Stimulated activated CD8-positive, alpha-beta memory T cell treated with anti-CD3 and anti-CD28 coated beads, Interleukin-12 subunit alpha, Interleukin-12 subunit beta, amount 100 ng/mL, for 1 hour (primary cell): Measurements from ENCODE around the gene TJP3.

ENCODE experiments used
- DNase-seq: peaks from one replicate; pipeline ENCODE4 v3.0.0-alpha.2; 2020; ENCODE audit warnings: low read depth

Gene TJP3

GRCh38 chr19:3671680-3672574 lies 36.3 kb upstream of the TJP3 start:
- DNase-seq: no peak

DNA sequence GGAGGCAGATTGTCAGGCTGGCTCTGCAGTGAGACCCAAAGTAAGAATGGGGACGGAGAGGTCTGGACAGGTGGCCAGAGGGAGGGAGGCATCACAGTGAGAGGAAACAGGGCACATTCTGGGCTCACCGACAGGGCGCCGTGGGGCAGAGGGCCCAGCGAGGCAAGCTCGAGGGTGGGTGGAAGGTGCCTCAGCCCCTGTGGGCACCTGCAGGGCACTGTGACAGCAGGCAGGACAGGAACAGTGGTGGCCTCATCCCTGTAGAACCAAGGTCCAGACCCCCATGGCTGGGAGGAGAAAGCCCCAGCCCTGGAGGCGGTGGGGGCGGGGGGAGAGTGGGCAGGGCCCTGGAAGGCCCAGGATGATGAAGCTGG lies 35.6 kb upstream of the TJP3 start:
- DNase-seq: no peak

DNA sequence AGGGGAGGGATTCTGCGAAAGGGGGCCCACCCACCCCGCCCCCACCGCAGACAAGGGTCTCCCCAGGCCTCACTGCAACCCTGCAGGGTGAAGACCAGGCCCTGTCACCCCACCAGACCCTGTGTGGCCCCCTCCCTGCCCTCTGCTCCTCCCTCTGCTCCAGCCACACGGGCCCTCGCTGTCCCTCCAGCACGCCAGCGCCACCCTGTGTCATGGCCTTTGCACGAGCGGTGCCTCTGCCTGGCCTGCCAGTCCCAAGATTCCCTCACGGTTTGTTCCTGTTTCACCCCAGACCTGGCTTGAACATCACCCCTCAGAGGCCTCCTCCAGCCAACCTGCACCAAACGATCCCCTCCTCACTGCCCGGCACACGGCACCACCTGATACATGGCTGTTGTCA lies 35.2 kb upstream of the TJP3 start:
- no peak for DNase-seq

- DNase-seq: no peak
Observed at GRCh38 chr19:3673506-3674439, 34.4 kb upstream of the TJP3 start.

- no peak for DNase-seq
Observed at GRCh38 chr19:3674784-3675543, 33.2 kb upstream of the TJP3 start.

DNA sequence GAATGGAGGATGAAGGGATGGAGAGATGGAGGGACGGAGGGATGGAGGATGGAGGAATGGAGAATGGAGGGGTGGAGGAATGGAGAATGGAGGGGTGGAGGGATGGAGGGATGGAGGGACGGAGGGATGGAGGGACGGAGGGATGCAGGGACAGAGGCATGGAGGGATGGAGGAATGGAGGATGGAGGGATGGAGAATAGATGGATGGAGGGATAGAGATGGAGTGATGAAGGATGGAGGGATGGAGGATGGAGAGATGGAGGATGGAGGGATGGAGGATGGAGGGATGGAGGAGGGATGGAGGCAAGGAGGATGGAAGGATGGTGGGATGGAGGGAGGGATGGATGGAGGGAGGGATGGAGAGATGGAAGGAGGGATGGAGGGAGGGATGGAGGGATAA lies 30.0 kb upstream of the TJP3 start:
- DNase-seq: no peak

- DNase-seq: no peak
Observed at GRCh38 chr19:3679138-3679537, 29.0 kb upstream of the TJP3 start.

DNA sequence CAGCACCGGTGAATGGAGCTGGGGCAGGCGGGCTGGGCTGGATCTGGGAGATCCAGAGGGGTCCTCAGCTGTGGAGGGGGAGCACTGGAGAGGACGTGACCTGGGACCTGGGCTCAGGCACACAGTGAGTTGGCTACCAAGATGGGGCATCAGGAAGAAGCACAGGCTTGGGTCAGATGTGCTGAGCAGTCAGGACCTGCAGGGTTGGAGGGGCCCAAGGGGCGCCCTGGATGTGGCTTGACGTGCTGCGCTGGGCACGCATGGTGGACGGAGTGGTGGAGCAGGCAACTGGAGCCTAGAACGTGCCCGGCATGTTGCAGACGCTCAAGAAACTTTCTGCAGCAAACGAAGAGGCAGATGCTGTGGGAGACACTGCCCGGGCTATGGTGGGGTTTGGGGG lies 28.6 kb upstream of the TJP3 start:
- DNase-seq: no peak

DNA sequence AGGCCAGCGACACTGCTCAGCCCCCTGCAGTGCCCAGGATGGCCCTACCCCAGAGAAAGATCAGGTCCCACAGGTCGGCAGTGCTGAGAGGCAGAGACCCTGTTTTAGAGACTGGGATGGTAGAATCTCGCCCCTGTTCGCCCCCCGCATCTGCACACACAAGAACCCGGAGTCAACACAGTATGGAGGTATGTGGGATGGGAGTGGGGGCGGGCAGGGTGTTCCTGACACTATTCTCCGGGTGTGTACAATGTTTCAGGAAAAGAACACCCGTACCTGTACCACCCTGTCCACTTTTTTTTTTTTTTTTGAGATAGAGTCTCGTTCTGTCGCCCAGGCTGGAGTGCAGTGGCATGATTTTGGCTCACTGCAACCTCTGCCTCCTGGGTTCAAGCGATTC lies 27.2 kb upstream of the TJP3 start:
- no peak for DNase-seq

DNA sequence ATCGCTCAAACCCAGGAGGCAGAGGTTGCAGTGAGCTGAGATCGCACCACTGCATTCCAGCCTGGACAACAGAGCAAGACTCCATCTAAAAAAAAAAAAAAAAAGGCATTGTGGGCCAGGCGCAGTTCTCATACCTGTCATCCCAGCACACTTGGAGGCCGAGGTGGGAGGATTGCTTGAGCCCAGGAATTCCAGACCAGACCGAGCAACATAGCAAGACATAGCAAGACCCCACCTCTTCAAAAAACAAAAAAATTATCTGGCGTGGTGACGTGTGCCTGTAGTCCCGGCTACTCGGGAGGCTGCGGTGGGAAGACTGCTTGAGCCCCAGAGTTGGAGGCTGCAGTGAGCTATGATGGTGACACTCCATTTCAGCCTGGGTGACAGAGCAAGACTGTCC lies 25.9 kb upstream of the TJP3 start:
- DNase-seq: no peak

DNA sequence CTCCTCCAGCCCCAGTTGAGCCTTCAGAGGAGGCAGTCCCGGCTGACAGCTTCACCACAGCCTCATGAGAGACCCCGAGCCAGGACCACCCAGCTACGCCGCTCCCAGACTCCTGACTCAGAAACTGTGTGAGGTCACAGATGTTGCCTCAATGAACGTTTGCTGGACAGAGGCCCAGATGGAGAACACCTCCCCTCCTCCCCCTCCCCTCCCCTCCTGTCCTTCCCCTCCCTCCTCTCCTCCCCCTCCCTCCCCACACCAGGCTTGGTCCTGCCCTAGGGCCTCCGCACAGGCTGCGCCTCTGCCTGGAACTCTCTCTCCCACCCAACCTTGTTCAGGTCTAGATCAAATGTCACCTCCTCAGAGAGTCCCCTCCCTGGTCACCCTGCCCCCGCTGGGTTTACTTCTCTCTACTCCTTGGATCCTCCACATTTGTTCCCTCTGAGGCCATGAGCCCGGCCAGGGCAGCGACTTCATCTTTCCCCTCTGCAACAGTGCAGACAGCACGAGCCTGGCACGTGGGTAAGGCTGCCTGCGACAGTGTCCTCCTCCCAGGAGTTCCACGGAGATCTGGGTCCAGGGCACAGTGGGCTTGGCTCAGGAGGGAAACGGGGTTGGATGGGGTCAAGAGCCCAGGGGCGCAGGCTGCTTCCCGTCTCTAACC lies 25.3 kb upstream of the TJP3 start:
- no peak for DNase-seq

DNA sequence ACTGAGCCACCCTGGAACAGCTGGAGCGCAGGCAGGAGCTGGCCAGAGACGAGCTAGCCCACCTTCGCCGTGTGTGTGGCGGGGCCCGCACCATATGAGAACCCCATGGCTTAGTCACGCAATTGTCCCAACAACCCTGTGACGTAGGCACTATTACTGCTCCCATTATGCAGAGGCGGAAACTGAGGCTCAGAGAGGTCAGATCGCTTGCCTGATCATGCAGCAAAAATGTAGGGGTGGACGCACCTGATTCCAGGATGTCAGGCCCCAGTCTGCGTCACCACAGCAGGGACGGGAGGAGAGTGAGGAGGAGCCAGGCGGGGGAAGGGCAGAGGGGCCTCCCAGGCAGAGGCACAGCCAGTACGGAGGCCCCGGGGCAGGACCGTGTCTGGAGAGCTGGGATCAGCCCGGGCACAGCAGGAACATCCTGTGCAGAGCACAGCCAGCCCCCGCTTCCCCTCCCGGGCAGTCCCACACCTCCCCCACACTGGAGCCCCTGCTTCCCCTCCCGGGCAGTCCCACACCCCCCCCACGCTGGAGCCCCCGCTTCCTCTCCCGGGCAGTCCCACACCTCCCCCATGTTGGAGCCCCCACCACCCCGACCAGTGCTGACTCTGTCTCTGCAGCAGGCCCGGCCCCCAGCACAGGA lies 24.7 kb upstream of the TJP3 start:
- no peak for DNase-seq

GRCh38 chr19:3684054-3684816 lies 23.9 kb upstream of the TJP3 start:
- DNase-seq: no peak

DNA sequence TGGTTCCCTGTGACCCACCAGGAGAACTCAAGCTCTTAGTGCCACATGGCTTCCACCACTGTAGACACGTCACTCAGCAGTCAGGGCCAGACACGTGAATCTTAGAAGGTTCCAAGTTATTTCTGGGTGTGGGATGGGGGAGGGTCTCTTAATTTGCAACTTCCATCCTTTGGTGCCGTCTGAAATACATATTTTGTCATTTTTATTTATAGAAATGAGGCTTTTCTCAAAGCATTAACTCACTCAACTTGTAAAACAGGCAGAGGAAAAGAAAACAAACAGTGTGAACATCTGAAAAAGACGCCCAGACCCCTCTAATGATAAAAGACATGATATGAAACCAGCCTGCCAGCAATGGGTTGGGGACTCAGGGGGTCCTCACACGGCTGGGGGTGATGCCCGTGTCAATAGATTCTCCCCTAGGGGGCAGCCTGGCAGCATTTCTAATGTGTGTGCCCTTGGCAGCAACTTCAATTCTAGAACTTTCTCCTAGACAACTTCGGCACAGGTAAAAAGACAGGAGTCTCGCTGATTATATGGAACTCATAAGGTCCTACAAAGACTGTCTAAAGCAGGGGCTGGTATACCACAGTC lies 23.3 kb upstream of the TJP3 start:
- DNase-seq: no peak

DNA sequence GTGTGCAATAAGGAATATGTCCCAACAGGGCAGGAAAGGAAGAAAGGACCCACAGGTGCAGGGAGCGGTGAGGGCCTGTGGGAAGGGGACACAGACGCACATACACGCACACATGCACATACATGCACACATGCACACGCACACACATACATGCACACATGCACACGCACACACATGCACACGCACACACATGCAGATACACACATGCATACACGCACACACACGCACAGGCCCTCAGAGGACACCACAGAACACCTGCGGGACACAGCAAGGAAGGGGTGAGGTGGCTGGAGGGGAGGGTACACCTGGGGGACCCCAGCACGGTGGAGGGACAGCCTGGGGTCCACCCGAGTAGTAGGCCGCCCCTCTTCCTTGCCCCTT lies 20.8 kb upstream of the TJP3 start:
- no peak for DNase-seq

- no peak for DNase-seq
Observed at GRCh38 chr19:3687774-3688706, 20.1 kb upstream of the TJP3 start.

DNA sequence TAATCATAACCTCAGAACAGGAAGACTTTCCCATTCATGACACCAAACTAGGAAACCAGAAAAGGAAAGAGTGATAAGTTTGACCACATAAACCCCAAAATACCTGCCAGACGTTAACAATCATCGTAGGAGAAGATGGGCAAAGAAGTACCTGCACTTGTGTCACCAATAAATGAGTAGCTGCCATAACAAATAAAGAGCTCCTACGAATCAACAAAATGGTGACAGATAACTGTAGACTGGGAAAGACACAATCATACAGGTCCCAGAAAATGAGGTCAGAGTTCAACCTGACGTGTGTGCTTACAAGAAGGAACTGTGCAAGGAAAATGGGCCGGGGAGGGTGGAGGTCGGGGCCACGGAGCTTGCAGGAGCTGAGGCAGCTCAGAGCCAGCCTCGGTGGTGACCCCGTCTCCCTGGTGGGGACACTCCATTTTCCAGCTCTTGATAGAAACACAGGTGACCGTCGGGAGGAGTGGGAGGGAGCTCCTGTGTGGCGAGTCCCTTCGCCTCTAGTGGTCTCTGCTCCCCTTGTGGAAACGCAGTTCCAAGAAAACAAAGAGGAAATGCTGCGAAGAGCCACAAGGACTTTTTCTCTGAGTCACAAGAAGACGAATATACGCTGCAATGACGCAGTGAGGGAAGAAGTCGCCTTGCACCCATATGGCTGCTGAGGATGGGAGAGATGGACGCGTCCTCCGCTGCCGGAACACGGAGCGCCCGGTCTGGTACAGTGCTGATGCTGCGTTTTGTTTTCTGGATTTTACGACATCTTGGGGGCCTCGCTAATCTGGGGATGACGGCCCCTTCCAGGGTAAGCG lies 17.4 kb upstream of the TJP3 start:
- DNase-seq: no peak

GRCh38 chr19:3691372-3691716 lies 16.8 kb upstream of the TJP3 start:
- no peak for DNase-seq
